GM23248 (cell line): ENCODE data around the gene TINCR. TPM values are rescaled to one million over a fixed set of nuclear protein-coding genes. Genes with fewer than 3 reads are reported as not detected.
"Not testable (repeated sequence)": the region's sequence is repeated elsewhere in the genome, so short reads cannot be mapped to it uniquely, and the experiment has no call there.

Experiments used
- DNase-seq: peaks from one replicate; pipeline ENCODE4 v3.0.0-alpha.2; 2015
- H2AFZ ChIP-seq: fragments of 200-600 bp; sonication (generic); 2 replicates; pipeline ENCODE4 v1.6.1; 2016; ENCODE audit warnings: antibody characterized with exemption
- H3F3A ChIP-seq: fragments of 200-600 bp; sonication (generic); 2 replicates; pipeline ENCODE4 v1.6.1; 2016; ENCODE audit warnings: mild to moderate bottlenecking, antibody characterized with exemption, mixed run types; ENCODE audit not compliant: insufficient read depth
- H3K27ac ChIP-seq: fragments of 200-600 bp; sonication (generic); 2 replicates; pipeline ENCODE4 v1.5.1; 2016; ENCODE audit warnings: mild to moderate bottlenecking
- H3K27me3 ChIP-seq: fragments of 200-600 bp; sonication (generic); replicated peaks from 2 replicates; pipeline ENCODE4 v1.6.1; 2016; ENCODE audit warnings: mild to moderate bottlenecking; ENCODE audit not compliant: insufficient read depth
- H3K36me3 ChIP-seq: fragments of 200-600 bp; sonication (generic); 2 replicates; pipeline ENCODE4 v1.6.1; 2016; ENCODE audit warnings: low read depth, mild to moderate bottlenecking
- H3K4me1 ChIP-seq: fragments of 200-600 bp; sonication (generic); 2 replicates; pipeline ENCODE4 v1.6.1; 2016; ENCODE audit warnings: mild to moderate bottlenecking; ENCODE audit not compliant: insufficient read depth
- H3K4me2 ChIP-seq: fragments of 200-600 bp; sonication (generic); one replicate; pipeline ENCODE4 v1.6.1; 2016; ENCODE audit warnings: mild to moderate bottlenecking; ENCODE audit not compliant: unreplicated experiment
- H3K4me3 ChIP-seq: fragments of 200-600 bp; sonication (generic); 2 replicates; pipeline ENCODE4 v1.5.1; 2016; ENCODE audit warnings: mild to moderate bottlenecking
- H3K79me2 ChIP-seq: fragments of 200-600 bp; sonication (generic); 2 replicates; pipeline ENCODE4 v1.6.1; 2016; ENCODE audit warnings: mild to moderate bottlenecking; ENCODE audit not compliant: insufficient read depth
- H3K9ac ChIP-seq: fragments of 200-600 bp; sonication (generic); 2 replicates; pipeline ENCODE4 v1.6.1; 2016; ENCODE audit warnings: mild to moderate bottlenecking
- H3K9me2 ChIP-seq: fragments of 200-600 bp; sonication (generic); 2 replicates; pipeline ENCODE4 v1.6.1; 2016; ENCODE audit warnings: mixed run types, mild to moderate bottlenecking, moderate library complexity; ENCODE audit not compliant: insufficient read depth
- H3K9me3 ChIP-seq: fragments of 200-600 bp; sonication (generic); one replicate; pipeline ENCODE4 v1.6.1; 2017; ENCODE audit warnings: low read depth
- H4K20me1 ChIP-seq: fragments of 200-600 bp; sonication (generic); 2 replicates; pipeline ENCODE4 v1.6.0; 2016; ENCODE audit not compliant: insufficient read depth
- EZH2 ChIP-seq: fragments of 200-600 bp; sonication (generic); IDR thresholded peaks from 2 replicates; pipeline ENCODE4 v1.6.1; 2018; ENCODE audit warnings: antibody characterized with exemption, mild to moderate bottlenecking; ENCODE audit not compliant: insufficient read depth, poor library complexity, severe bottlenecking
- EZH2phosphoT487 ChIP-seq: fragments of 200-600 bp; sonication (generic); IDR thresholded peaks from 2 replicates; pipeline ENCODE4 v1.6.1; 2018; ENCODE audit warnings: antibody characterized with exemption, moderate library complexity, mild to moderate bottlenecking, low read depth; ENCODE audit not compliant: insufficient read depth
- WGBS, 2 experiments: methylation state at CpG; one replicate each; pipeline ENCODE4 v1.1.6; 2015 to 2017; ENCODE audit warnings: low lambda C conversion rate in 2 of 2, low coverage in 1 of 2; ENCODE audit errors: missing lambda C conversion rate in 2 of 2; 5-methylcytosine and 5-hydroxymethylcytosine counted together
- in situ Hi-C: fragments of 300-500 bp; cut with MboI; formaldehyde crosslinking; loops from 2 replicates; pipeline ENCODE4 v1.15.0; 2020
- polyA plus RNA-seq: library from polyadenylated mRNA; unstranded; fragments of >200 nt; fragmentation: Nextera tagmentation; extraction: Ambion mirVana; gene quantifications from 2 replicates; pipeline ENCODE4 v1.2.1, GENCODE V29; 2016
- total RNA-seq: library from RNA; depleted of rRNA; stranded (reverse); fragments of >200 nt; shearing (Covaris generic); gene quantifications from 2 replicates; pipeline ENCODE4 v1.2.3, GENCODE V29; 2014

Gene TINCR
- total and polyA plus RNA-seq, 2 experiments from 2014 or later = 1.6 TPM; not detected in 1

- Histone ChIP-seq H3K79me2 (peaks cover 89% of the 10 kb centered on the region), H3K27me3 (no peaks in the 10 kb centered on the region), H3K4me1 (no peaks in the 10 kb centered on the region), H3K9me3 (no peaks in the 10 kb centered on the region), H3K27ac (no peak overlapping the region), H3K9me2 (no peaks in the 10 kb centered on the region), H3K4me2 (no peak overlapping the region), H3K36me3 (peaks cover 81% of the 10 kb centered on the region), H2AFZ (no peak overlapping the region), H3K4me3 (no peak overlapping the region), H3F3A (peaks cover 6% of the 10 kb centered on the region; the same call in 1 of the 2 replicates), H3K9ac (no peak overlapping the region), H4K20me1 (no peaks in the 10 kb centered on the region; the same call in 1 of the 2 replicates)
- DNase-seq = no peak
- WGBS, 2 experiments = 84 to 87% methylated on average over 16 of the region's 16 CpGs
- TF ChIP-seq EZH2 (no peak), EZH2phosphoT487 (no peak)
- in situ Hi-C loops = no loop called here
Observed at GRCh38 chr19:5609881-5610448, 42.2 kb upstream of the TINCR start.

- H3K4me2 ChIP-seq, H3K9me2 ChIP-seq, DNase-seq, H3K27me3 ChIP-seq, H3K27ac ChIP-seq, in situ Hi-C loops, H3K4me3 ChIP-seq, H3K9ac ChIP-seq, H3F3A ChIP-seq, H4K20me1 ChIP-seq, H2AFZ ChIP-seq, H3K4me1 ChIP-seq, H3K9me3 ChIP-seq: not testable (repeated sequence)
- Histone ChIP-seq H3K36me3 (peaks cover 81% of the 10 kb centered on the region), H3K79me2 (peaks cover 89% of the 10 kb centered on the region)
- 91 to 95% methylated on average over 9 of the region's 9 CpGs for WGBS, 2 experiments
Observed at GRCh38 chr19:5608766-5609165, 41.0 kb upstream of the TINCR start.

GRCh38 chr19:5608291-5608690, 40.5 kb upstream of the TINCR start:
- Histone ChIP-seq H3K27me3 (no peaks in the 10 kb centered on the region), H3K9ac (no peak overlapping the region), H3K27ac (no peak overlapping the region), H3K9me3 (no peaks in the 10 kb centered on the region), H3K4me2 (no peak overlapping the region), H3K36me3 (peaks cover 81% of the 10 kb centered on the region), H3F3A (no peaks in the 10 kb centered on the region), H3K4me3 (no peak overlapping the region), H2AFZ (no peak overlapping the region), H3K79me2 (peaks cover 89% of the 10 kb centered on the region), H4K20me1 (no peaks in the 10 kb centered on the region; the same call in 1 of the 2 replicates), H3K9me2 (no peaks in the 10 kb centered on the region), H3K4me1 (no peaks in the 10 kb centered on the region)
- no peak for DNase-seq
- in situ Hi-C loops = no loop called here
- WGBS, 2 experiments = 91% methylated on average over 10 of the region's 10 CpGs
- TF ChIP-seq EZH2phosphoT487 = no peak
- TF ChIP-seq EZH2 = no peak

DNA sequence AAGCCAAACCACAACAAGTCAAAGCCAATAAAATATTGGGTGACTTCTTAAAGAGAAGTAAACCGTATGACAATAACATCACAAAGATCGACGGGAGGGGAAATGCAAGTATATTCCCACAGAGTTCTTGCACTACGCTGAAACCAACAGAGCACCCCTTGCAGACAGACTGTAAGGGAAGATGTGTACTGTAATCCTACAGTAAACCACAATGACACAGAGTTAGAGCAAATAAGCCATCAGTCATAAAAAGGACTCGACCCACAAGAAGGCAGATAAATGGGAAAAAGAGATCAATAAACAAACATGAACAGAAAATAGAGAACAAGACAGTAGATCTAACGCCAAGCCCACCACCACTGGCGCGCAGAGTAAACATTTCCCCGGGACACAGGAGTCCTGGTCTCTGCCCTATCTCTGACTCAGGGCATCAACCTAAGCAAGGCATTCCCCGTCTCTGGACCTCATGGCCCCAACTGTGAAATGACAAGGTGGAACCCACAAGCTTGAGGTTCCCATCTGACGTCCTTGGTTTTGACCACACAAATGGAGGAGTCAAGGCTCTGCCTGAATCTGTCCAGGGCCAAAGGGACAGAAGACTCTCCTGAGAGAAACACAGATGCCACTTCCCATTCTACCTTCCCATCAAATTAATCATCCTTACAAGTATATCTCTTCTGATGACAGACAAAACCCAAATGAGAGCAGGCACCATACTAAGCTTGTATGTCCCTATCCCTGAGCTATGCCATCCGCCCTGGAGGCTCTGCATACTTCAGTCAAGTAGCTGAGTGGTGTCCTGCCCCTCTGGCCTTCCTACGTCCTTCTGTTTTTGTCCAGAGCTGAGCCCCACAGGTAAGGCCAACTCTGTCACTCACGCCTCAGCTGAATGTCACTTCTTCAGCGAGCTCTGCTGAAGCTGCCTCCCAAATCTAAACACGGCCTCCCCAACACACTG, 39.8 kb upstream of the TINCR start:
- TF ChIP-seq EZH2 = no peak
- no peak for TF ChIP-seq EZH2phosphoT487
- H3K9me3 ChIP-seq = no peaks in the 10 kb centered on the region
- H3K36me3 ChIP-seq = peaks cover 79% of the 10 kb centered on the region
- H3K9me2 ChIP-seq = no peaks in the 10 kb centered on the region
- no peaks in the 10 kb centered on the region for H3K4me1 ChIP-seq
- no peak overlapping the region for H3K4me2 ChIP-seq
- no peak overlapping the region for H3K27ac ChIP-seq
- H3K27me3 ChIP-seq = no peaks in the 10 kb centered on the region
- no peaks in the 10 kb centered on the region for H3F3A ChIP-seq
- peaks cover 89% of the 10 kb centered on the region for H3K79me2 ChIP-seq
- no peak for DNase-seq
- 94 to 95% methylated on average over 16 of the region's 16 CpGs for WGBS, 2 experiments
- no peak overlapping the region for H2AFZ ChIP-seq
- no peaks in the 10 kb centered on the region; the same call in 1 of the 2 replicates for H4K20me1 ChIP-seq
- H3K9ac ChIP-seq = no peak overlapping the region
- in situ Hi-C loops = no loop called here
- H3K4me3 ChIP-seq = no peak overlapping the region
